D721Med (cell line): Measurements from ENCODE around the gene CCDC158.
A peak's percentile ranks its signal among the peaks of the same experiment; 100 is the strongest.

Experiments
- DNase-seq: peaks from one replicate; pipeline ENCODE4 v3.0.0; 2011; ENCODE audit warnings: low spot score; ENCODE audit not compliant: insufficient read length
- FAIRE-seq: peaks from 2 replicates; lab custom pipeline; 2011; peaks lifted over from hg19 to GRCh38; lab: Jason Lieb, UNC
- TF ChIP-seq, protein P1 (sequence below): IDR thresholded peaks from 2 replicates; pipeline ENCODE4 v1.5.1; 2012; ENCODE audit warnings: mild to moderate bottlenecking, control low read depth; ENCODE audit not compliant: insufficient read depth; ENCODE audit errors: missing control alignments

The CCDC158 gene

DNA sequence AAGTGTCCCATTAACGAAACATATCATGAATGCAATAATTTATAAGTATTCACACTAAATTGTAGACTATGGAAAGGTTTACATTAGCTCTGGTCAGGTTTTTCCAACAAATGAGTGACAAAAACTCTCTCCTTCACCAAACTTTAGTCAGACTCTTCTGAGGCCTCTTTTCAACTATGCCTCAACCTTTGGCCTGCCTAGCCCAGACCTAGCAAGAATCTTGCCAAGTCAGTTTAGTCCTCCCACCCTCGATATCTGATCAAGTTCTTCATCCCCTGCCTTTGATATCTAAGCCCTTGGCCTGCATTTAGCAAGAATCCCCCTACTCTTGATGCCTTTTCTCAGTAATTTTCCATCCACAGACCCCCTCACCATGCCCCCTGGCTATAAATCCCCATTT lies 37.9 kb downstream of the CCDC158 start:
- TF ChIP-seq, protein P1, sequence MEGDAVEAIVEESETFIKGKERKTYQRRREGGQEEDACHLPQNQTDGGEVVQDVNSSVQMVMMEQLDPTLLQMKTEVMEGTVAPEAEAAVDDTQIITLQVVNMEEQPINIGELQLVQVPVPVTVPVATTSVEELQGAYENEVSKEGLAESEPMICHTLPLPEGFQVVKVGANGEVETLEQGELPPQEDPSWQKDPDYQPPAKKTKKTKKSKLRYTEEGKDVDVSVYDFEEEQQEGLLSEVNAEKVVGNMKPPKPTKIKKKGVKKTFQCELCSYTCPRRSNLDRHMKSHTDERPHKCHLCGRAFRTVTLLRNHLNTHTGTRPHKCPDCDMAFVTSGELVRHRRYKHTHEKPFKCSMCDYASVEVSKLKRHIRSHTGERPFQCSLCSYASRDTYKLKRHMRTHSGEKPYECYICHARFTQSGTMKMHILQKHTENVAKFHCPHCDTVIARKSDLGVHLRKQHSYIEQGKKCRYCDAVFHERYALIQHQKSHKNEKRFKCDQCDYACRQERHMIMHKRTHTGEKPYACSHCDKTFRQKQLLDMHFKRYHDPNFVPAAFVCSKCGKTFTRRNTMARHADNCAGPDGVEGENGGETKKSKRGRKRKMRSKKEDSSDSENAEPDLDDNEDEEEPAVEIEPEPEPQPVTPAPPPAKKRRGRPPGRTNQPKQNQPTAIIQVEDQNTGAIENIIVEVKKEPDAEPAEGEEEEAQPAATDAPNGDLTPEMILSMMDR: no peak
- no peak for FAIRE-seq
- DNase-seq: no peak

DNA sequence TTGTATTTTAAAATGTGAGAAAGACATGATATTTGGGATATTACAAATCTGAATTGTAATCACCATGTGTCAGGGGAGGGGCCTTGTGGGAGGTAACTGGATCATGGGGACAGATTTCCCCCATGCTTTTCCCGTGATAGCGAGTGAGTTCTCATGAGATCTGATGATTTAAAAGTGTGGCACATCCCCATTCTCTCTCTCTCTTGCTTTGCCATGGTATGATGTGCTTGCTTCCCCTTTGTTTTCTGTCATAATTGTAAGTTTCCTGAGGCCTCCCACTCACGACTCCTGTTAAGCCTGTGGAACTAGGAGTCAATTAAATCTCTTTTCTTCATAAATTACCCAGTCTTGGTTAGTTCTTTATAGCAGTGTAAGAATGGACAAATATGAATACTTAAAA lies 39.0 kb downstream of the CCDC158 start:
- FAIRE-seq (no peak), DNase-seq (no peak)
- TF ChIP-seq, protein P1: no peak

DNA sequence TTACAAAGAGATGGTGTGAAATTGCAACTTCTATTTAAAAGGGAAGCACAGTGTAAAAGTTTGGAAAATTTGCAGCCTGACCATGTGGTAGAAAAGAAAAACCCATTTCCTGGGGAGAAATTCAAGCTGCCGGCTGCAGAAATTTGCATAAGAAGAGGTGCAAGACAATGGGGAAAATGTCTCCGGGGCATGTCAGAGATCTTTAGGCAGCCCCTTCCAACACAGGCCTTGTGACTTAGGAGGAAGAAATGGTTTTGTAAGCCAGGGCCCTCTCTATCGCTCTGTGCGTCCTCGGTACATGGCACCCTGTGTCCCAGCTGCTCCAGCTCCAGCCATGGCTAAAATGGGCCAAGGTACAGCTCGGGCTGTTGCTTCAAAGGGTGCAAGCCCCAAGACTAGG lies 40.4 kb downstream of the CCDC158 start:
- TF ChIP-seq, protein P1: no peak

DNA sequence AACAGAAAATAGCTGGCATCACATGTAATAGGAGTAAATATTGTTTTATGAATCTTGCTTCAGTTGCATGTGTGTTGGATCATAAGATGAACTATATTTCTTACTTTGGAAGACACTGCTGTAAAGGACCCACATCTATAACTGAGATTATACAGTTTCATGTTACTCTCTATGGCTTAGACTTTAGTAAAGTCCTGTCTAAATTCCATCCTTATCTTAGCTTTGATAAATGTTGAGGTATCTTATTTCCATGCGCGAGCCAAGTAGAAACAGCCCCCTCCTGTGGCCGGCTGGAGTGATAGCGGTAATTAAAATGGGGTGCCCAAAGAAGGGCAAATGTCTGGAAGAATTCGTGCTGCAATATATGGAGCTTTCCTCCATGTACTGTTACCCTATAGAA lies 43.0 kb downstream of the CCDC158 start:
- TF ChIP-seq, protein P1: peak; percentile 28
- FAIRE-seq: peak; percentile 88
- no peak for DNase-seq

More for the DNA sequence above, 40.4 kb downstream of the CCDC158 start:
- FAIRE-seq (no peak), DNase-seq (no peak)

GRCh38 chr4:76377481-76377901 lies 43.5 kb downstream of the CCDC158 start:
- FAIRE-seq (no peak), DNase-seq (no peak)
- TF ChIP-seq, protein P1: no peak

DNA sequence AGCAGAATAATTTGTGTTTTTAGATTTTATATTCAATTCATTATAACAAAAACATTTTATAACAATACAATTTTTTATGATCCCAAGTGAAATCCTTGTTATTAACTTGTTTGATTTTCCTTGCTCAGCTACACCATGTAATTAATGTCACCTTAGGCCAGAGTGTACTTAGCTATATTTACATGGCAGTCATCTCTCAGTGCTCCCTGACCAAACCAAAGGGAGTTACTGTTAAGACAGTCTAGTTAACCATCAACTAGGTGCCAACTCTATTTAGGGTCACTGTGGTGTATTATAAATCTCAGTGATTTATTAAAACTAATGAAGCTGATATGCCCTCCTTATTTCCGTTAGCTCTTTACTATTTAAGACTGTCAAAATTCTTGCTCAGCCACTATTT lies 44.4 kb downstream of the CCDC158 start:
- TF ChIP-seq, protein P1: no peak
- DNase-seq (no peak), FAIRE-seq (no peak)

DNA sequence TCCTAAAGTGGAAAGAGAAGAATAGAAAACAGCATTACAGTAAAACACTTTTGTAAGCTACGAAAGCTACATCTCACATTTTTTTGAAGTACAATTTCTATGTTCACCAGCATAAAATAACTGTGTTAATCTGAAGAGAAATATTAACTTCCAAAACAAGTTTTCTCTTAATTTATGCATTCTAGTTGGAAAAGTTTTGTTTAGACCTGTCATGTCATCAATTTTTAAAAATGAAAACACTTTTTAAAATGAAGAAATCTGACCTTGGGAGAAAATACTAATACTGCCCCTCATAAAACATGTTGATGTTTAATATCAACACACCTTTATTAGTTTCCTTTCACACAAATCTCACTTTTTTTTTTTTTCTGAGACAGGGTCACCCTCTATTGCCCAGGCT lies 45.2 kb downstream of the CCDC158 start:
- FAIRE-seq (no peak), DNase-seq (no peak)
- TF ChIP-seq, protein P1: no peak
